Large intestine (tissue), 3 donors: Measurements from ENCODE around the gene KRT85. TPM values are rescaled to one million over a fixed set of nuclear protein-coding genes. Genes with fewer than 3 reads are reported as not detected.
A peak's percentile ranks its signal among the peaks of the same experiment; 100 is the strongest.
"Not testable (repeated sequence)": the region's sequence is repeated elsewhere in the genome, so short reads cannot be mapped to it uniquely, and the experiment has no call there.

Experiments used
- DNase-seq, 2 donors: peaks; one replicate each; pipeline versions ENCODE4 v3.0.0 to v3.0.0-alpha.2; 2013
- H3K27ac ChIP-seq: one replicate; pipeline ENCODE4 v1.5.1; 2013; ENCODE audit warnings: low read length
- H3K27me3 ChIP-seq: 2 replicates; pipeline ENCODE4 v1.6.1; 2013; ENCODE audit warnings: low read length; ENCODE audit not compliant: control insufficient read depth, insufficient read depth
- H3K36me3 ChIP-seq: 2 replicates; pipeline ENCODE4 v1.6.1; 2013; ENCODE audit warnings: low read length; ENCODE audit not compliant: control insufficient read depth, insufficient read depth
- H3K4me1 ChIP-seq: one replicate; pipeline ENCODE4 v1.6.1; 2013; ENCODE audit warnings: low read length; ENCODE audit not compliant: control insufficient read depth, insufficient read depth
- H3K4me3 ChIP-seq: one replicate; pipeline ENCODE4 v1.5.1; 2013; ENCODE audit warnings: low read length
- H3K9me3 ChIP-seq: one replicate; pipeline ENCODE4 v1.6.1; 2013; ENCODE audit warnings: mild to moderate bottlenecking, low read depth, low read length, moderate library complexity; ENCODE audit not compliant: control insufficient read depth
- WGBS: methylation state at CpG from one replicate; pipeline ENCODE4 v1.1.5; 2013; ENCODE audit warnings: low lambda C conversion rate; ENCODE audit not compliant: insufficient coverage; 5-methylcytosine and 5-hydroxymethylcytosine counted together
- polyA plus RNA-seq: library from polyadenylated mRNA; unstranded; fragments of 120-200 nt; gene quantifications from one replicate; pipeline ENCODE4 v1.2.1, GENCODE V29; 2013

KRT85 gene
- polyA plus RNA-seq, 1 donor, result 0.03 TPM

DNA sequence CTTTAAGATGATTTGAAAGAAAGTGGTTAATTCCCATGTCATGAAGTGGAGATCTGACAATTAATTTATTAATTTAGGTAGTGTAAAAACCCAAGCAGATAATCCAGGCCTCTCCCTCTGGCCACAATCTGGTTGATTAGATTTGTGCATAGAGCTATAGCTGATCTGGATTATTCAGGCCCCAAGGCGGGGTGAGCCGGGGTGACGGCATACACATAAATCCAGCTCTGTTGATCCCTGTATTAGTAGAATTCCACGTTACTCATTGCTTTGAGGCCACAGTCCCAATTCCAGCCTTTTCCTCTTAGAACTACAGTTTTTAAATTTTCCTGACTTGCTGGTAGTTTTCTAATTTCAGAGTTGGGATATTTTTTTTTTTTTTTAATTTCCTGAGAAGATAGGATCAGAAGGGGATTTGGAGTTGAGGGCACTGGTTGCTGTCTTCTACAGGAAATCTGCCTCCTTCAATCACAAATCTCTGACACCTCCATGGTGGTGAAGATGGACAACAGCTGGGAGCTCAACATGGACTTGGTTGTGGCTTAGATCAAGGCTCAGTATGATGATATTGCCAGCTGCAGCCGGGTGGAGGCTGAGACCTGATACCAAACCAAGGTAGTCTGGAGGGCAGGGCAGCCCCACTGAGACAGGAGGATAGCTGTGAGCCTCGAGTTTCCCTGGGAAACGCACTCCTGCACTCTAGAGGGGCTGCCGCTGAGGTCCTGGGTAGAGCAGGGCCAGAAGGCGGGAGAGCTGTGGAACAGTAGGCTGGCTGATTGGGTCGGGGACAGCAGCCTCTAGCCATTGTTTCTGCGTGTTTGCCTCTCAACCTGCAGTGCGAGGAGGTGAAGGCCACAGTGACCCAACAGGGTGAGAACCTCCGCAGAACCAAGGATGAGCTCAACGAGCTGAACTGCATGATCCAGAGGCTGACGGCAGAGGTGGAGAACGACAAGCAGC lies 19.4 kb downstream of the KRT85 start:
- H3K36me3 ChIP-seq, result no peaks in the 10 kb centered on the region
- H3K9me3 ChIP-seq, result peaks cover 3% of the 10 kb centered on the region
- DNase-seq, result no peak
- no CpG with 5 or more reads among the region's 16 CpGs for WGBS
- H3K4me3 ChIP-seq, result no peak overlapping the region
- H3K4me1 ChIP-seq, result no peaks in the 10 kb centered on the region
- no peak overlapping the region for H3K27ac ChIP-seq
- H3K27me3 ChIP-seq, result peaks cover under 1% of the 10 kb centered on the region

DNA sequence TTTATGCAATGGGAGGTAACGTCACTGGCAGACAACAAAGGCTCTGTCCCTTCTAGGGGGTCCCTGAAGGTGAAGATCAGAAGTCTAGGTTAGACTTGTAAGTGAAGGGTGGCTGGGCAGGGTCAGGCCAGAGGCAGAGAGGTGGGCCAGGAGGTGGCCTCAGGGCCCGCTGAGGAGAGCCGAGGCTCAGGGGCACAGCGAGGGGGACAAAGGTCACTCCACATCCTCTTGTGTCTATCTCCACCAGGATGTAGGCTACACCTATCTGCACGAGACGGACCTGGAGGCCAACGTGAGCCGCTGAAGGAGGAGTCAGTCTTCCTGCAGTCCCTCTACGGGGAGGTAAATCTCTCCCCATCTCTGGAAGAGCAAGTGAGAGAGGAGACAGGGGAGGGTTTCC lies 20.3 kb downstream of the KRT85 start:
- peak; percentile 27 to 73 for DNase-seq

DNA sequence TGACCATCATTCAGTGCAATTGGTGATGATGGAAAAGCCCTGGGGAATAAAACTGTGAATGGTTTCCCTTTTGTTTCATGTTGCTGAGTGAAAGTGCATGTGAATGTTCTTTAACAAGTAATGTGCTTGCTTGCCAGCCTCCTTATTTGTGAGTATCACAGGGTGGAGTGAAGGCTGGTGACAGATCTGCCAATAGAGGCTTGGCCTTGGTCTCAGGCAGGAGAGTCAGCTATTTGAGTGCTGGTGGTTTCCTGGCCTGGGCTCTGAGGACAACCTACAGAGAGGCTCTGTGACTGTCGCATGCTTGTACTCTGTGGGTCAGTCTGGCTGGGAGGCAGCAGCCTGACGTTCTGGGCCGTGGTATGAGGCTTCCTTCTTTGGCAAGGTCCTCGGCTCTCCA lies 20.7 kb downstream of the KRT85 start:
- Histone ChIP-seq H3K27me3 (no peaks in the 10 kb centered on the region), H3K9me3 (peaks cover 3% of the 10 kb centered on the region), H3K4me1 (no peaks in the 10 kb centered on the region), H3K36me3 (no peaks in the 10 kb centered on the region), H3K27ac (no peak overlapping the region), H3K4me3 (no peak overlapping the region)
- peak in 1 of 2 donors; percentile 23 for DNase-seq
- WGBS, result no CpG with 5 or more reads among the region's 4 CpGs

More for the DNA sequence above, 20.3 kb downstream of the KRT85 start:
- Histone ChIP-seq H3K9me3 (peaks cover 3% of the 10 kb centered on the region), H3K36me3 (no peaks in the 10 kb centered on the region), H3K27me3 (no peaks in the 10 kb centered on the region), H3K4me1 (no peaks in the 10 kb centered on the region), H3K4me3 (no peak overlapping the region), H3K27ac (no peak overlapping the region)
- WGBS, result no CpG with 5 or more reads among the region's 9 CpGs

GRCh38 chr12:52345041-52345440 lies 22.2 kb downstream of the KRT85 start:
- not testable (repeated sequence) for H3K27me3 ChIP-seq, H3K36me3 ChIP-seq, H3K4me1 ChIP-seq, H3K27ac ChIP-seq, H3K9me3 ChIP-seq, H3K4me3 ChIP-seq, DNase-seq
- WGBS, result no CpG with 5 or more reads among the region's 8 CpGs

DNA sequence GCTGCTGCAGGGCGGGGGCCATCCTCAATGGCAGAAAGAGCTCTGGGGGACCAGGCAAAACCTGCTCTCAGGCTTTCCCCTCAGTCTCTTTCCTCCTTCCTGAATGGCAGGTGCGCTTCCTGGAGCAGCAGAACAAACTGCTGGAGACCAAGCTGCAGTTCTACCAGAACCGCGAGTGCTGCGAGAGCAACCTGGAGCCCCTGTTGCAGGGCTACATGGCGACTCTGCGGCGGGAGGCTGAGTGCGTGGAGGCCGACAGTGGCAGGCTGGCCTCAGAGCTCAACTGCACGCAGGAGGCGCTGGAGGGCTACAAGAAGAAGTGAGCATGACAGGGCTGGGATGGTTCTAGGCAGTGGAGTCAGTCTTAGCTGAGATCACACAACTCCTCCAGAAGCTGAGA lies 23.2 kb downstream of the KRT85 start:
- Histone ChIP-seq H3K4me1 (no peaks in the 10 kb centered on the region), H3K27me3 (no peaks in the 10 kb centered on the region), H3K9me3 (peaks cover 3% of the 10 kb centered on the region), H3K27ac (no peak overlapping the region), H3K36me3 (no peaks in the 10 kb centered on the region), H3K4me3 (no peak overlapping the region)
- DNase-seq, result no peak
- no CpG with 5 or more reads among the region's 12 CpGs for WGBS

- no peaks in the 10 kb centered on the region for H3K4me1 ChIP-seq
- no peak overlapping the region for H3K27ac ChIP-seq
- no CpG with 5 or more reads among the region's 2 CpGs for WGBS
- no peaks in the 10 kb centered on the region for H3K36me3 ChIP-seq
- H3K27me3 ChIP-seq, result no peaks in the 10 kb centered on the region
- no peak overlapping the region for H3K4me3 ChIP-seq
- DNase-seq, result no peak
- H3K9me3 ChIP-seq, result peaks cover 3% of the 10 kb centered on the region
Observed at GRCh38 chr12:52343550-52343949, 23.7 kb downstream of the KRT85 start.

DNA sequence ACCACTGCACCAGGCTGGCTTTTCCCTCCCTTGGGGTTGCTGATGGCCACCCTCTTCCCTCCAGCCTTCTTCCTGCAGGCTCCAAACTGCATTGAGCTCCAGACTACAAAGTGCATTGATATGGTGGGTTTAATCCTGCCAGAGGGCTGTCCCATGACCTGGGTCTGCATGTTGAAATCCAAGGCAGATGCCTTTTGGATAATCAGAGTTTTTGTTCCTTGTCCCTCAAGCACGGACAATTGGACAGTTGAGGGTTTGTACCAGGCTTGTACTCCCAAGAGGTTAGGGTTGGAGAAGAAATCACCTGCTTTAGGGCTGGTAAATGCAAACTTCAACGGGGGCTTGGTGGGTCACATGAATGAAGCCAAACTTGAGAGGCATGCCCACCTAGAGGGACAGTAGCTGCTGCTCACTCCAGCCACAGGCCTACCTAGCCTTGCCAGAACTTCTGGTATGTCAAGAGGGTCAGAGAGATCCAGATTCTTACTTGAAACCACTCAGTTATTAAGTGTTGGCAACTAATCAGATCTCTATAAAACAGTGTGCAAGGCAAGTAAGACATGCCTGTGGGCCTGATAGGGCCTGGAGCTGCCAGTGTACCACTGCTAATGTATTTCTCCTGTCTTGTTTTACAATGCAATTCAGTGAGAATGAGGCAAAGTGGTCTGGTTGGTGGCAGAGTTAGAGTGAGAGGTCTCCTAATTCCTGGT lies 24.3 kb downstream of the KRT85 start:
- H3K4me1 ChIP-seq, result no peaks in the 10 kb centered on the region
- H3K4me3 ChIP-seq, result no peak overlapping the region
- H3K9me3 ChIP-seq, result peaks cover 3% of the 10 kb centered on the region
- H3K36me3 ChIP-seq, result no peaks in the 10 kb centered on the region
- WGBS, result no CpG with 5 or more reads among the region's 2 CpGs
- DNase-seq, result no peak
- H3K27me3 ChIP-seq, result peaks cover 4% of the 10 kb centered on the region
- H3K27ac ChIP-seq, result no peak overlapping the region

- Histone ChIP-seq H3K27me3 (peaks cover 4% of the 10 kb centered on the region), H3K9me3 (peaks cover 3% of the 10 kb centered on the region), H3K4me3 (no peak overlapping the region), H3K36me3 (no peaks in the 10 kb centered on the region), H3K27ac (no peak overlapping the region), H3K4me1 (no peaks in the 10 kb centered on the region)
- whole genome bisulfite sequencing, result no CpG with 5 or more reads among the region's 14 CpGs
- no peak for DNase-seq
Observed at GRCh38 chr12:52341066-52341580, 26.2 kb downstream of the KRT85 start.

DNA sequence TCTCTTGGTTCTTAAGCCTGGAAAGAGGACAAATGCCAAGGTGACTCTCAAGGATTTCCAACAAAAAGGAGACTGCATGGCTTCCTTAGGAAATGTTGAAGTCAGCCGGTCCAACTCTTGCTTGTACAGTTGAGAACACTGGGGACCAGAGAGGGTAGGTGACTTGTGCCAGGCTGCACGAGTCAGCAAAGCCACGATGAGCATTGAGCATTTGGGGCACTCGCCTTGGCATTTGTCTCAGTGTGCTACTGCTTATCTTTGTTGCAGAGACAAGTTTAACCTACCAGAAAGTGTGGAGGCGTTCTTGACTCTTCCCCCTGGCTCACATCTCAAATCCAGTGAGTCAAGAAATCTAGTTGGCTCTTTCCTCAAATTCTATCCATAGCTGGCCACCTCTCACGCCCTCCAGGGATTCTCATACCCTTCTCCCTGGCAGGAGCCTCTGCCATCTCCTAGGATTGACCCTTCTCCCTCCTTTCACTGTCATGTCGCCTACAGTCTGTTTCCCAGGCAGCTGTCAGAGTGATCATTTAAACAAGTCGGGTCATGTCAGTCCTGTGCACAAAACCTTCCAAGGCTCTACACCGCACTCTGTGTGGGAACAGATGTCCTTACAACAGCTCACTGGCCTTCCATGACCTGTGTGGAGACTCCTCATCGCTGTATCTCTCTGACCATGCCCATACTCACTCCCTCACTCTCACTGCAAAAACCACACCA lies 28.9 kb downstream of the KRT85 start:
- Histone ChIP-seq H3K9me3 (peaks cover 8% of the 10 kb centered on the region), H3K4me3 (no peak overlapping the region), H3K27me3 (peaks cover 4% of the 10 kb centered on the region), H3K36me3 (no peaks in the 10 kb centered on the region), H3K27ac (no peak overlapping the region), H3K4me1 (no peaks in the 10 kb centered on the region)
- no peak for DNase-seq
- no CpG with 5 or more reads among the region's 10 CpGs for WGBS

GRCh38 chr12:52337054-52337453 lies 30.2 kb downstream of the KRT85 start:
- no CpG with 5 or more reads among the region's 1 CpG for WGBS
- Histone ChIP-seq H3K9me3 (peaks cover 8% of the 10 kb centered on the region), H3K4me3 (no peak overlapping the region), H3K36me3 (no peaks in the 10 kb centered on the region), H3K27ac (no peak overlapping the region), H3K4me1 (no peaks in the 10 kb centered on the region), H3K27me3 (peaks cover 4% of the 10 kb centered on the region)
- no peak for DNase-seq
